ENCODE results near the gene OR8H1. TPM values are rescaled to one million over a fixed set of nuclear protein-coding genes. Genes with fewer than 3 reads are reported as not detected.

Gene OR8H1
- total RNA-seq, 4 donors from 2014 or later, result not detected

DNA sequence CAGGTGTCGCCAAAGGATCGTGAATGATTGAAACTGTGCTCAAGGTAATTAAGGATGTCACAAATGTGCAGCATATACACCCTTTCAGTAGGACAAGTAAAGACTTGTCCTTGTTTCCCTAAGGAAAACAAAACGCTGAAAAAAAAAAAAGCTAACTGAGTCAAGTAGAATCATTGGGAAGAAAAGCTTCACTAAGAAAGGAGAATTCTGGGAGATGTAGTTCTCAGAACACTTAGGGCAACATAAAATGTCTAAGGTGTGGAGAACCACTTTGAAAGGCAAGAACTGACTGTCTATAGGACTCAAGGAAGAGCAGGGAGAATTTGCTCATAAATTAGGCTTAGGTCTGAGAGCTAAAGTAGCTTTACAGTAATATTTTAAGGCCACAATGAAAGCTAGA is 21.0 kb downstream of the OR8H1 start:
- Histone ChIP-seq H3K36me3 (no peaks in the 10 kb centered on the region), H3K27me3 (no peaks in the 10 kb centered on the region), H3K4me1 (no peaks in the 10 kb centered on the region), H3K27ac (no peak overlapping the region), H3K4me3 (no peak overlapping the region), H3K9me3 (peaks cover 0 to 4% of the 10 kb centered on the region in 2 donors)
- TF ChIP-seq POLR2AphosphoS5 (IDR thresholded peaks at IDR 0.05), result no peak
- TF ChIP-seq, protein P1, sequence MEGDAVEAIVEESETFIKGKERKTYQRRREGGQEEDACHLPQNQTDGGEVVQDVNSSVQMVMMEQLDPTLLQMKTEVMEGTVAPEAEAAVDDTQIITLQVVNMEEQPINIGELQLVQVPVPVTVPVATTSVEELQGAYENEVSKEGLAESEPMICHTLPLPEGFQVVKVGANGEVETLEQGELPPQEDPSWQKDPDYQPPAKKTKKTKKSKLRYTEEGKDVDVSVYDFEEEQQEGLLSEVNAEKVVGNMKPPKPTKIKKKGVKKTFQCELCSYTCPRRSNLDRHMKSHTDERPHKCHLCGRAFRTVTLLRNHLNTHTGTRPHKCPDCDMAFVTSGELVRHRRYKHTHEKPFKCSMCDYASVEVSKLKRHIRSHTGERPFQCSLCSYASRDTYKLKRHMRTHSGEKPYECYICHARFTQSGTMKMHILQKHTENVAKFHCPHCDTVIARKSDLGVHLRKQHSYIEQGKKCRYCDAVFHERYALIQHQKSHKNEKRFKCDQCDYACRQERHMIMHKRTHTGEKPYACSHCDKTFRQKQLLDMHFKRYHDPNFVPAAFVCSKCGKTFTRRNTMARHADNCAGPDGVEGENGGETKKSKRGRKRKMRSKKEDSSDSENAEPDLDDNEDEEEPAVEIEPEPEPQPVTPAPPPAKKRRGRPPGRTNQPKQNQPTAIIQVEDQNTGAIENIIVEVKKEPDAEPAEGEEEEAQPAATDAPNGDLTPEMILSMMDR (IDR thresholded peaks at IDR 0.05), result no peak
- no peak for TF ChIP-seq POLR2A (IDR thresholded peaks at IDR 0.05)
- TF ChIP-seq EP300 (IDR thresholded peaks at IDR 0.05; ENCODE audit: low read depth), result no peak
- intact Hi-C loops (cut with DNase I; ENCODE audit: low total_unique reads) (no loop called here), in situ Hi-C loops (cut with MboI; ENCODE audit: low pct_ligation_motif_present in 1 of 4, low pct_unique_long_range_greater_than_20kb in 1 of 4, low sequenced_read_pairs in 3 of 4) (no loop called here)
- WGBS, 2 donors (ENCODE audit: low coverage in 1 of 2), result 41 to 43% methylated on average over 3 of the region's 3 CpGs
- DNase-seq, result no peak

DNA sequence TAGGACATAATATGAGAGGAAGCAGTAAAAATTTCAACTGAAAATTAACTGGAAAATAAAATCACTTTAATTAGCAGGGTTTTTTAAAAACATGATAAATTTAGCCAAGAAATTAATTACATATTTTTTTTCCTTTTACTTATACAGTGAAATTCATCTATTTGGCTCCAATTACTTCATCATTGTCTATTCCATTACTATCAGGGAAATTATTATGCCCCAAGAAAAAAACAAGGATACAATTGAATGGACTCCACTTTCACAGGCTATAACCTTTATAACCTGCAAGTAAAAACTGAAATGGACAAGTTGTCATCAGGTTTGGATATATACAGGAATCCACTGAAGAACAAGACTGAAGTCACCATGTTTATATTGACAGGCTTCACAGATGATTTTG is 40.1 kb downstream of the OR8H1 start, which contains the start of gene OR5T3:
TSS of gene OR5T3 (plus strand) at position 301 of the 400 bp plus-strand sequence. CDS start at position 301, 0 bp downstream.
- H3K36me3 ChIP-seq, result no peaks in the 10 kb centered on the region
- TF ChIP-seq, protein P1 (IDR thresholded peaks at IDR 0.05), result no peak
- no peak for TF ChIP-seq POLR2A (IDR thresholded peaks at IDR 0.05)
- no peak for TF ChIP-seq POLR2AphosphoS5 (IDR thresholded peaks at IDR 0.05)
- TF ChIP-seq EP300 (IDR thresholded peaks at IDR 0.05; ENCODE audit: low read depth), result no peak
- no peak within 1 kb of the TSS for H3K4me3 ChIP-seq
- no peak within 1 kb of the TSS for H3K27ac ChIP-seq
- intact Hi-C loops (cut with DNase I; ENCODE audit: low total_unique reads) (no loop called here), in situ Hi-C loops (cut with MboI; ENCODE audit: low pct_ligation_motif_present in 1 of 4, low pct_unique_long_range_greater_than_20kb in 1 of 4, low sequenced_read_pairs in 3 of 4) (no loop called here)
- H3K4me1 ChIP-seq, result no peaks in the 10 kb centered on the region
- no peaks in the 10 kb centered on the region for H3K27me3 ChIP-seq
- H3K9me3 ChIP-seq, result no peaks in the 10 kb centered on the region
- no peak for DNase-seq

Other genes with a start within 250 kb of the OR8H1 start
- gene OR8I2, start 198.9 kb downstream of the OR8H1 start, total RNA-seq, result not detected
- not detected for gene OR8H2, start 188.6 kb downstream of the OR8H1 start, total RNA-seq
- gene OR8H3, start 169.9 kb downstream of the OR8H1 start, total RNA-seq, result not detected
- not detected for gene OR8J3, start 152.1 kb downstream of the OR8H1 start, total RNA-seq
- not detected for gene OR8K5, start 131.9 kb downstream of the OR8H1 start, total RNA-seq
- gene OR5J2, start 115.6 kb downstream of the OR8H1 start, total RNA-seq, result not detected
- gene OR5T2, start 58.0 kb downstream of the OR8H1 start, total RNA-seq, result not detected
- gene OR5T3, start 40.0 kb downstream of the OR8H1 start, total RNA-seq, result not detected
- gene OR5T1, start 18.1 kb downstream of the OR8H1 start, total RNA-seq, result not detected
- gene OR8K3, start 22.9 kb upstream of the OR8H1 start, total RNA-seq, result not detected
- gene OR8K1, start 53.8 kb upstream of the OR8H1 start, total RNA-seq, result not detected
- not detected for gene OR8J1, start 62.0 kb upstream of the OR8H1 start, total RNA-seq
- not detected for gene OR8U1, start 83.4 kb upstream of the OR8H1 start, total RNA-seq
- not detected for gene OR5AL1, start 120.4 kb upstream of the OR8H1 start, total RNA-seq
- not detected for gene OR5M3, start 181.1 kb upstream of the OR8H1 start, total RNA-seq
- not detected for gene OR5M8, start 199.1 kb upstream of the OR8H1 start, total RNA-seq